Head of caudate nucleus (tissue), 42 donors: ENCODE measurements around the gene USP3.
"Not testable (repeated sequence)": the region's sequence is repeated elsewhere in the genome, so short reads cannot be mapped to it uniquely, and the experiment has no call there.

ENCODE experiments used
- DNase-seq, 42 donors: peaks; one replicate each; pipeline versions ENCODE4 v3.0.0 to v3.0.0-alpha.2; 2020 to 2021; ENCODE audit warnings: mixed read lengths in 7 of 42
- intact Hi-C: fragments of 100-400 bp; cut with DNase I; formaldehyde crosslinking; loops from one replicate; pipeline ENCODE4 v1.15.0; 2022

USP3 gene

DNA sequence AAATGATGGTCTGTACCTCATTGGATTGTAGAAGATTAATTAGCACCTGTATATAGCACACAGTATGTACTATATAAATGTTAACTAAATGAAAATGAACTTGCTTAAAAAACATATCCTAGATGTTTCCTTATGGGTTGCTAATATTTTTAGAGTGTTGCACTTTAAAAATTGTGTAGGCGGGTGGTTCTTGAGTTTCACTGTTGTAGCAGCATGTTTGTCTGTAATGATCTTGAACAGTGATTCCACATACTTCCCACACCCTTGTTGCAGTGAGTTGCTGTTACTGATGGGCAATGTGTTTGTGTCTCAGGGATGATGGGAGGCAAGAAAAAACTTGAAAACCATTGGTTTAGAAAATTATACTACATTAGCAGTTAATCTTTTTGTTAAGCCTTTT, 22.0 kb downstream of the USP3 start:
- intact Hi-C loops: no loop called here

DNA sequence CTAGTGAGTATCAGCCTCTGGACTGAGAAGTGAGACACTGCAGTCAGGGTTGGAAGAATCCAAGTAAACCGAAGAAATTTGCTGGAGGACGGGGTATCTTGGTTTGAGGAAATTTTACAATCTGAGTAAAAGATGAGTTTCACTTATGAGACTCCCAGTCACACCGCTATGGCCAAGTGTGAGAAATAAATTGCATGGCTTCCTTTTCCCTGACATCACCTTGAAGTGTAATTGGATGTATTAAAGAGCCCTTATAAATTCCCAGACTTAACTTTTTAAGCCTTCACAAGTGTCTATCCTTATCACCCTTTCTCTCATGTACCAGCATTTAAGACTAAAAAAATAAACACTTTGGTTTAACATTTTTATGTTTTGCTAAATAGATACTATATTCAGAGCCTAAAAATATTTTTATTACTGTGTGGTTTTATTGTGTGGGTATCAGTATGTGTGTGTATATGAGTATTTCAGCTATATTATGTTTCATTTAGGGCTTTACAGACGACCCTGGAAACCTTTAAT, 23.8 kb downstream of the USP3 start:
- intact Hi-C loops: no loop called here
- no peak for DNase-seq

More for the DNA sequence above, 22.0 kb downstream of the USP3 start:
- no peak for DNase-seq

DNA sequence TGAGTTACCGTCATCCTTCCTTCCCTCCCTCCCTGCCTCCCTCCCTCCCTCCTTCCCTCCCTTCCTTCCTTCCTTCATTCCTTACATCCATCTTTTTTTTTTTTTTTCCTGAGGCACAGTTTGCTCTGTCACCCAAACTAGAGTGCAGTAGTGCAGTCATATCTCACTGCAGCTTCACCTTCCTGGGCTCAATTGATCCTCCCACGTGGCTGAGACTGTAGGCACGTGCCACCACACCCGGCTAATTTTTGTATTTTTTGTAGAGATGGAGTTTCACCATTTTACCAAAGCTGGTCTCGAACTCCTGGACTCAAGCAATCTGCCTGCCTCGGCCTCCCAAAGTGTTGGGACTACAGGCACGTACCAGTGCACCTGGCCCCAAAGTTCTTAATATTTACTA, 25.8 kb downstream of the USP3 start:
- intact Hi-C loops: no loop called here
- no peak for DNase-seq

DNA sequence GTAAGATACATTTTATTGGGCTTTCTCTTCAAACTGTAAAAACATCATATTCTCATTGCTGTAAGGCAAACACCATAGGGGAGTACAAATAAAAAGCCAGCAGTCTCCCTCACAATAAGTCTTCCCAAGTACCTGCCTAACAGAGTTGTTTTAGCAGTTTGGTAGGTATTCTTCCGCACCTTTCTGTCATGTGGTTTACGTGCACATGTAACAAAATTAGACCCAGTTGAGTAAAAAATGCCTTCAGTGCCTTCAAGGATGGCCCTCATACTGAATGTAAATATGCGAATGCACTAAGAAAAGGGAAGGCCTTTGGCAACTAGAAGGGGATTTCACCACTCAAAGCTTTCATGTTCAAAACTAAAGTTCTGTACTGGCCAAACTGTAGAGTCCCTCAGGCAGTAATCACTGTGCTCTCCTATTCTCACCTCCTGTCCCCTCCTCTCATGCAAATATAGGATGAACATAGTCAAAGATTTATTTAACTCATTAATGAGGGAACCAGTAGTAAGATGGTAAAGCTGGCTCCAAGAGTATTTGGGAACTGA, 26.4 kb downstream of the USP3 start:
- no peak for DNase-seq
- intact Hi-C loops: no loop called here

DNA sequence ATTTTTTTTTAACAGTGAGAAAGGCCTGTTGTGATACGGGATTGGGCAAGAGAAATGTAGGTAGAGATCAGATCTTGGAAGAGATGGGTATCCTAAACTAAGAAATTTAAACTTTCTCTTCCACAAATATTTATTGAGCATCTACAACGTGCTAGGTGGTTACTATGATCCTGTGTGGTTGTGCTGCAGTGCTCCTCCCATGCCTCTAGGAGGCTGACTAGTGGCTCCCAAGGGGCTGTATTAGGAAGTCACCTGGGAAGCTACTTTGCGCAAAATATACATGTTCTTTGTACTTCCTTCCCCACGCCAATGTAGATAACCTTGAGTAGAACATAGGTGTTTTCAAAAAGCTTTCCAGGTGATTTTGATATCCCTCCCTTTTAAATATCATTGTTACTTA, 27.2 kb downstream of the USP3 start:
- no peak for DNase-seq
- intact Hi-C loops: no loop called here

DNA sequence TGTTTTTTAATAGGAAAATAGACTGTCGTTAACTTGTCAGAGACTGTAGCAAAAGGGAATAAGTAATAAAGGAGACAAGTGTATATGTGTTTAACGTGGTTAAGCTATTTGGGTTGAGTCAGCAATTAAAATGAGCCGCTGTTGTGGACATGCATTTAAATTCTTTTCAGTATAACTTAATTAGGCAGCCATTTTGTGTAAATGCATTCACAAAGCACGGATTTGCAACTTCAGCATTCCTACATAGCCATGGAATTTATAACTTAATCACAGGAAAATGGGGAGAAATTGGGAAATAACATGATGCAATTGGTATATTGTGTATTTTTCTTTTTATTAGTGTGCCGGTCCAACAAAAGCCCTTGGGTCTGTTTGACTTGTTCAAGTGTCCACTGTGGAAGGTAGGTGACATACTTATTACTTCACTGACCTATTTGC, 27.9 kb downstream of the USP3 start:
- intact Hi-C loops: no loop called here
- no peak for DNase-seq

DNA sequence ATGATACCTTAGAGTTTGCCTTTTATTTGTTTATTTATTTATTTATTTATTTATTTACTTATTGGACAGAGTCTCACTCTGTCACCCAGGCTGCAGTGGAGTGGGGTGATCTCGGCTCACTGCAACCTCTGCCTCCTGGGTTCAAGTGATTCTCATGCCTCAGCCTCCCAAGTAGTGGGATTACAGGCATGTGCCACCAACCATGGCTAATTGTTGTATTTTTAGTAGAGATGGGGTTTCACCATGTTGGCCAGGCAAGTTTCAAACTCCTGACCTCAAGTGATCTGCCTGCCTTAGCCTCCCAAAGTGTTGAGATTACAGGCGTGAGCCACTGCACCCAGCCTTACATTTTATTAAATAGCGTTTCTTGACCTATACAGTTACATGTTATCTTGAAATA, 30.5 kb downstream of the USP3 start:
- intact Hi-C loops, DNase-seq: not testable (repeated sequence)

DNA sequence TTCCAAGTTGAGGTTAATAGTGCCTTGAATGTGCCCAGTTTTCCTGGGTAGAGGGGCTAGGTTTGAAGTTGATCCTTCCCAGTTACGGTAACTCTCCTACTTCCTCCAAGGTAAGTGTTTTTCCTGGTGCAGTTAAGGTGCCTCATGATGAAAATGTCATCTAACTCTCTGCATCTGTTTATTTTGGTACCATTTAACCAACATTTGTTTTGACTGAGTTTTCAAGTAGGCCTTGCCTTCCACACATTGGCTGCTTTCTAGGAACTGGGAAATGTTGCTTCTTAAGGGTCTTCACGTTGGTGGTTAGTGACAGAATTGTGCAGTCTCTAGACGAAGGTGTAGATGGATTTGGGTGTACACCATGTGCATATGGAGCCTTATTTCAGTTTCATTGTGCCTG, 31.3 kb downstream of the USP3 start:
- intact Hi-C loops: no loop called here
- DNase-seq: no peak

DNA sequence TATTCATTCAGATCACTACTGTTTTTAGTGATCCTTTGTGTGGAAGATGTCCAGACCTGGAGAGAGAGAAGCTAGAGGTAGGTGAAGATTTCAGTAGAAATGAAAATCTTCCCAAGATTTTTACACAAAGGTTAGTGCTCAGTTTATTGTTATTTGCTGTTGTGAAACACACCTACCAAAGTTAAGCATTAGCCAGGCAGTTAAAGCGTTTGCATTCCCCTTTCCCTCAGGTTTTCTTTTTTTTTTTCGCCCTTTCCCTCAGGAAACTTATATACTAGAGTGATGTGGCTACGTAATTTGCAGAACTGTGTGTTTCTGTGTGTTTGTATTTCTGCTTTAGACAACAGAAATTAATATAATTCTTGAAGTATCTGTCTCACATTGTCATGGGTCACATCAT, 34.5 kb downstream of the USP3 start:
- intact Hi-C loops: no loop called here
- DNase-seq: no peak

DNA sequence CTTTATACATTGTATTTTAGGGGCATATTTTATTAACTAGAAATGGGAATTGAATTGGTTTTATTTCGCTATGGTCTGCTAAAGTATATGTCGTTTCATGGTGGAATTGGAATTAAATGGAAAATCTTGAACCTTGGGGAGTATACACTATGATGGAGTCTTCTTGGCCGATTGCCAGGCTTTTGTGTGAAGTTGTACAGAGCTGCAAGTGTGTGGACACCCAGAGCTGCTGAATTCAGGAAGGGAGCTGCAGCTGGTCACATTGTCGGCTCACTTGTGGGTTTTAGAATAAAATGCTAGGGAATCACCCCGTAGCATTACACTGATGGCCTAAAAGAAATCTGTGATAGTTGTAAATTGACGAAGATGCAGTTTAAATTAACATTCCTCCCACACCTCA, 35.1 kb downstream of the USP3 start:
- DNase-seq: peak in 32 of 42 donors; percentile 15 to 71 (median 40)
- intact Hi-C loops: no loop called here

DNA sequence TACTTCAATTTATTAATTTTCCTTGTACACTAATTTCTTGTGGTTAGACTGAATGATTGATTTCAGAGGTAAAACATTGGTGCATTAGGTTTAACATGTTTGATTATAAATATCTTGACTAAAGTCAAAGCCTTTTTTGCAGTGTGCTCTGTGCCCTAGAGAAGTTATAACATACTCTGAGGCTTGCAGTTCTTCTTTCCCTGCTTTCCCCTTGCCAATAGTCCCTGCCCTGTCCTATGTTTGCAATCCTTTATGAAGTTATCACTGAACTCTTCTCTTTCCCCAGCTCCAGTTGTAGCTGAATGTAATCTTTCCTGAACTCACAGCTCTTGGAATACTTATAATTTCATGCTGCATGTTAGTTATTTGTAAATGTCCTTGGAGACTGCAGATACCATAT, 35.6 kb downstream of the USP3 start:
- no peak for DNase-seq
- intact Hi-C loops: no loop called here

DNA sequence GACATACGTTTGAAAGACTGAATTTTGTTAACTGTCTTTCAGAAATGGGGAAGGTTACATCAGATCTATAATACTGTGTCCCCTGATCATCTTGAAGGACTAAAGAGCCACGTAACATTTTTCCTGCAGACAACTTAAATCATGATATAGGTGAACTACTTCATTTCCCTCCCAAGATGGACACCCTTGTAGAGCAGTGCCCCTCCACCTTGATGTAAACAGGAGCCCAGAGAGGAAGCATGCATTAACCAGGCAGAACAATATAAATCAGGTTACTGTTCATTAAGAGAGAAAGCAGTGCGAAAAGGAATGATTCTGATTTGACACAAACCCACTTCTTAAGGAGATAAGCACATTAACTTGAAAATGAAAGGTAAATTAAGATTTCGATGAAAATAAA, 36.1 kb downstream of the USP3 start:
- intact Hi-C loops: no loop called here

DNA sequence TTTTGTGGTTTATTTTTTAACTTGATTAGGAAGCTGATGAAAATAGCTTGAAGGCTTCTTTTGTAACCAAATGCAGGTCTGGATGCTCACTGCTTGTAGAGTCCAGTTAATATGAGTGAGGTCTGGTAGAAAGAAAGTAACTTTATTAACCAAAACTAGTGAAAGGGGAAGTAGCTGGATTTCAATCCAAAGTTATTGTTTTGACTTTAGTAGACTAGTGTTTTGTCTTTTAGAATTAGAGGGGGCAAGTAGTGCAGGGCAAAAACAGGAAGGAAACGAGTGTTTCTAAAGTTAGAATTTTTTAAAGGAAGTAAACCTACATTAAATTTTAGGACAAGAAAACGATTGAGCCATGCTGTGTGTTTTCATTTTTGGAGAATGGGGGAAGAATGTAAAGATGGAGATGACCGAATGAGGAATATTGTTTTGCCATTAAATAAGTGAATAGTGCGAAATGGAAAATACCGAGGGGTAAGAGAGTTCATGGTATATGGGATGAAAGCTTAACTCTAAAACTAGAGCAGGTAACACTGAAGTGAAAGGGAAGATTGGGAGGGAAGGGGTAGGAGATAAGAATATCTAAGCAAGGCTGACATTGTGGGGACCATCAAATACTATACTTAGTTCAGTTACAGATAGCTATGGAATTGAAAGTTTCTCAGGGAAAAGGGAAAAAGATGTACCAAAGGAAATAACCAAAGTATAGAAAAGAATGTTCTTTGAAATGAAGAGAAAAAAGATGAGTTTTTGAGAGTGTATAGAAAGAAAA, 40.0 kb downstream of the USP3 start:
- DNase-seq: no peak

More for the DNA sequence above, 36.1 kb downstream of the USP3 start:
- DNase-seq: no peak

DNA sequence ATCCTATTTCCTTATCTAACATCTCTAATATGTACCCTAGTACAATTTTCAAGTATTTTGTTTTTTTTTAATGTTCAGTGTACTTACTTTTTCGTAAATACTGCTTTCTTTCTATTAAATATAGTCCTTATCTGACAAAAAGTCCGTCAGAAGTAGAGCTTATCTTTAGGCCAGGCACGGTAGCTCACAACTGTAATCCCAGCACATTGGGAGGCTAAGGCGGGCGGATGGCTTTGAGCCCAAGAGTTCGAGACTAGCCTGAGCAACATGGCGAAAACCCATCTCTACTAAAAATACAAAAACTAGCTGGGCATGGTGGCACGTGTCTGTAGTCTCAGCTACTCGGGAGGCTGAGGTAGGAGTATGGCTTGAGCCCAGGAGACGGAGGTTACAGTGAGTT, 41.1 kb downstream of the USP3 start:
- intact Hi-C loops: no loop called here
- DNase-seq: no peak

More for the DNA sequence above, 40.0 kb downstream of the USP3 start:
- intact Hi-C loops: no loop called here

DNA sequence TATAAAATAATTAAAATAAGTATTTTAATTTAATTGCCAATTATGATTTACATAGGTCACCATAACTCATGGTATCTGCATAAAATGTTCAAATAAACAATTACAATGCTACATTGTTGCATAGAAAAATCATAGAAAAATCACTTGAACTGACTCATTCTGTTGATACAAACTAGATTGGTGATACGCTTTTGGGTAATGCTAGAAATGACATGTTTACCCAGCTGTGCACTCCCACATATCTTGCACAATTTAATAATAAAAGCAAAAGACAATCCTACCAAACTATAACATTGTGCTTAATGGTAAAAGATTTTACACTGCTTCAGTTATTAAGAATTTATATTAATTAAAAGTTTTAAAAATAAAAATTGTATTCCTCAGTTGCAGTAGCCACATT, 47.0 kb downstream of the USP3 start:
- intact Hi-C loops: no loop called here
- no peak for DNase-seq

DNA sequence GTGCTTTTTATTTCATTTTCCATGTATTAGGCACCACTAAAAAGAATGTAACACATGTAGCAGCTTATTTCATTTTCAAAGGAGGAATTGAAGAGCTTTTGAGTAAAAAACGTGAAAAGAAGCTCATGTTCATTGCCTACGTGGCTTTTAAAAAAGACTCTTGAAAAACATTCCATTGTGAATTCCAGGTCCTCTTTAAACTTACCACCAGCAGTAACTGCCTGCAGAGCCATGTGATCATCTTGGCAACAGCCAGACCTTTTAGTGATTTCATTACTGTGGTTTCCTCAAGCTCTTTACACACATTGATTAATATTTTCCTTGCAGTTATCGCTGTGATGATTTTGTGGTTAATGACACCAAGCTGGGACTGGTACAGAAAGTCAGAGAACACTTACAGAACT, 49.0 kb downstream of the USP3 start:
- intact Hi-C loops: no loop called here
- peak in 4 of 42 donors; percentile 8 to 45 (median 14) for DNase-seq

DNA sequence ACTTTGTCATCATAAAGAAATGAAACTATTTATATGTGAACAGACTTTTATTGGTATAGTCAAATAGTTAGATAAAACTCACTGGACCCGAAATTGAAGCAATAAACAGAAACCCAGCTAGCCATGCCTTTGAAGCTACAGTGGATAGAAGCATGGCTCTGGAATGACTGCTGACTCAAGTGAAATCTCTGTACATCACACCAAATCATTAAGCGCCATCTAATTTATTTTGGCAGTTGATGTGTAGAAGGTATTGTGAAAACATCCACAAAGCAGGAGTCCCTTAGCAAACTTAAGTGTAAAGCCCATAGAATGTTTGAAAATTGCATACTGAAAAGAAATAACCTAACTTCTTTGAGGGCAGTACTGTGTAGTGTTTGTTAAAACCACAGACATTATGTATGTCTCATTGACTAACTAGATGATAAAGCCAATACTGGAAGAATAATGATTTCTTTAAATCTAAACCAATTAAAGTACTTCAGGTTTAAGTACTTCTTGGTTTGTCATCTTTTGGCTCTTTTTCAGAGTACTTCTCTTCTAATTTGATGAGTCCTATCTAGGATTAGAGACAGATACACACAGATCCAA, 50.0 kb downstream of the USP3 start:
- intact Hi-C loops: no loop called here
- no peak for DNase-seq

DNA sequence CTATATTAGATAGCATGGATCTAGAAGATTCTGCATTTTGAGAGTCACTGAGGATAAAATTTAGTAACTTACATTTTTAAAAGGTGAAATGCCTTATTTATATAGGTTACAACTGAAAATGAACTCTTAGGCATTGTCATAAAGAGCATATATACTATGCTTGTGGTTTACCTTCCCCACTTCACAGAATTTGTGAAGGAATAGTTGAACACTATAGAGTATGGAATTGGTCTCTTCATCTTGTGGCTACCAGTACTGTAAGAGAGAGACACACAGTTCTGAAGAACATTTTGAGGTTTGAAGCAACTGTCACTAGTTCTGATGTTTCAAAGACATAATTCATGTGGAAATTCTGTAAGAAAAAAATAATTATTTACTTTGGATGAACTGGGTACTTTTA, 51.1 kb downstream of the USP3 start:
- intact Hi-C loops: no loop called here
- DNase-seq: no peak

DNA sequence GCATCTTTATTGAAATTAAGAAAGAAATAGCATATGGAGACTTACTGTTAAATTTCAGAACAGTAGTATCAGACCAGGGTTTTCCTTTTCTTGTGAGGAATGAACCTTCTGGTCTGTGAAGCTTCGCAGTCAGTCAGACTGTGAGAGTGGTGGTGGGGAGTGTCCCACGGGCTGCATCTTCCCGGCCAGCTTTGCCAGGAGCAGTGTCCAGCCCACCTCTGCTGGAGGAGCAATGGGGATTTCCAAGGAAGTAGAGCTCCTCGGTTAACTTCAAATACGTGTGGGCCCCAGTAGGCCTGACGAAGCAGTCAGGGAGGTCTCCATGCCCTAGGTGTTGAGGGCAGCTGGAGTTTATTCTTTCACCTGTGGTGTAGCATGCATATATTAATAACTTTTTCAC, 51.9 kb downstream of the USP3 start:
- intact Hi-C loops: no loop called here

DNA sequence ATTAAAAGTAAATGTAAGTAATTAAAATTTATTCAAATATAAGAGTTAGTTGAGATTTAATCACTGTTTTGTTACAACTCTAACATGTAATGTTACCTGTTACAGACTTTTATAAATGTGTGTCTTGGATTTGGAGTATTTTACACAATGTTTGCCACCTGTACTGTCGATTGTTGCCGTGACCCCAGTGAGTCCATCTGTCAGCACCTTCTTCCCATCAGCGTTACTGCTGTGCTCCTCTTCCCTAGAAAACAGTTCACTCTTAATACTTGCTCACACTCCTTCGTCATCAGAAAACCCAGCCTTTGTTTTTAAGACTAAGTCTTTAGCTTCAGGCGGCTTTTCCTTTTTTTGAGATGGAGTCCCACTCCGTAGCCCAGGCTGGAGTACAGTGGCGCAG, 52.3 kb downstream of the USP3 start:
- intact Hi-C loops: no loop called here
- DNase-seq: no peak

More for the DNA sequence above, 51.9 kb downstream of the USP3 start:
- DNase-seq: no peak

DNA sequence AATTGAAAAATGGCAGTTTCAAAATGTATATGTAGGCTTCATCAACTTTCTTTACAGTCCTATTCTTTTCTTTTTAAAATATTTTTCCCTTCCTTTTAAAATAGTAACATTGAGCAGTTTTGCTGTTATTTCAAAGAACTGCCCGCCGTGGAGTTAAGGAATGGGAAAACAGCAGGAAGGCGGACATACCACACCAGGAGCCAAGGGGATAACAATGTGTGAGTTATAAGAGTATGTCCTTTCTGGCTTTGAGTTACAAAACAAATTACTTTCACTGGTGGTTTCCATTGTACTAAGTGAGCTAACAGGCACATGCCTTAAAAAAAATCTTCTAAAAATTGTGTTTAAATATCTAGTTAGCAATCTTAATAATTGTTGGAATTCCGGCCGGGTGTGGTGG, 55.4 kb downstream of the USP3 start:
- intact Hi-C loops: no loop called here
- no peak for DNase-seq
